ENCODE data around the gene RPS16. TPM values are rescaled to one million over a fixed set of nuclear protein-coding genes. Genes with fewer than 3 reads are reported as not detected.
A peak's percentile ranks its signal among the peaks of the same experiment; 100 is the strongest.

The RPS16 gene
- total RNA-seq, 1 donor from 2014 or later: 2,020 TPM

GRCh38 chr19:39423258-39424086 lies 12.3 kb downstream of the RPS16 start:
- DNase-seq (ENCODE audit: low read depth, low spot score): no peak
- peaks cover 11% of the 10 kb centered on the region for H3K36me3 Mint-ChIP-seq (ENCODE audit: low read depth)
- TF ChIP-seq CTCF (conservative IDR thresholded peaks at IDR 0.05): no peak
- no peaks in the 10 kb centered on the region for H3K9me3 Mint-ChIP-seq
- H3K27ac Mint-ChIP-seq (ENCODE audit: unreplicated experiment): peak overlapping the region; percentile 12
- peaks cover 21% of the 10 kb centered on the region for H3K4me1 Mint-ChIP-seq
- no peak overlapping the region for H3K4me3 Mint-ChIP-seq
- H3K27me3 Mint-ChIP-seq (ENCODE audit: low read depth): no peaks in the 10 kb centered on the region

GRCh38 chr19:39422020-39422419 lies 13.7 kb downstream of the RPS16 start:
- no peaks in the 10 kb centered on the region for H3K9me3 Mint-ChIP-seq
- no peak overlapping the region for H3K4me3 Mint-ChIP-seq
- peaks cover 11% of the 10 kb centered on the region for H3K36me3 Mint-ChIP-seq (ENCODE audit: low read depth)
- H3K27ac Mint-ChIP-seq (ENCODE audit: unreplicated experiment): no peak overlapping the region
- H3K27me3 Mint-ChIP-seq (ENCODE audit: low read depth): no peaks in the 10 kb centered on the region
- TF ChIP-seq CTCF (conservative IDR thresholded peaks at IDR 0.05): no peak
- peaks cover 21% of the 10 kb centered on the region for H3K4me1 Mint-ChIP-seq
- DNase-seq (ENCODE audit: low read depth, low spot score): no peak

- no peaks in the 10 kb centered on the region for H3K9me3 Mint-ChIP-seq
- no peak for DNase-seq (ENCODE audit: low read depth, low spot score)
- peaks cover 9% of the 10 kb centered on the region for H3K36me3 Mint-ChIP-seq (ENCODE audit: low read depth)
- H3K27ac Mint-ChIP-seq (ENCODE audit: unreplicated experiment): no peak overlapping the region
- H3K27me3 Mint-ChIP-seq (ENCODE audit: low read depth): no peaks in the 10 kb centered on the region
- no peak for TF ChIP-seq CTCF (conservative IDR thresholded peaks at IDR 0.05)
- H3K4me3 Mint-ChIP-seq: no peak overlapping the region
- H3K4me1 Mint-ChIP-seq: peaks cover 11% of the 10 kb centered on the region
Observed at GRCh38 chr19:39420769-39421168, 15.0 kb downstream of the RPS16 start.

- no peak for DNase-seq (ENCODE audit: low read depth, low spot score)
- Mint-ChIP-seq H3K9me3 (no peaks in the 10 kb centered on the region), H3K27ac (ENCODE audit: unreplicated experiment) (no peak overlapping the region), H3K4me3 (peak overlapping the region; percentile 68), H3K36me3 (ENCODE audit: low read depth) (peaks cover 6% of the 10 kb centered on the region), H3K4me1 (peaks cover 20% of the 10 kb centered on the region), H3K27me3 (ENCODE audit: low read depth) (no peaks in the 10 kb centered on the region)
- no peak for TF ChIP-seq CTCF (conservative IDR thresholded peaks at IDR 0.05)
Observed at GRCh38 chr19:39419003-39419402, 16.7 kb downstream of the RPS16 start.

GRCh38 chr19:39417463-39418181 lies 18.1 kb downstream of the RPS16 start:
- H3K9me3 Mint-ChIP-seq: no peaks in the 10 kb centered on the region
- no peak for DNase-seq (ENCODE audit: low read depth, low spot score)
- peaks cover 4% of the 10 kb centered on the region for H3K36me3 Mint-ChIP-seq (ENCODE audit: low read depth)
- no peaks in the 10 kb centered on the region for H3K27me3 Mint-ChIP-seq (ENCODE audit: low read depth)
- no peak overlapping the region for H3K27ac Mint-ChIP-seq (ENCODE audit: unreplicated experiment)
- peak overlapping the region; percentile 70 for H3K4me3 Mint-ChIP-seq
- H3K4me1 Mint-ChIP-seq: peaks cover 24% of the 10 kb centered on the region
- TF ChIP-seq CTCF (conservative IDR thresholded peaks at IDR 0.05): no peak
